Ishikawa (cell line): ENCODE data around the gene NTF3.

Experiments
- TEAD4 ChIP-seq: IDR thresholded peaks from 2 replicates; pipeline ENCODE4 v1.6.1; 2012
- TF ChIP-seq, protein P1 (sequence below): IDR thresholded peaks from 2 replicates; pipeline ENCODE4 v1.6.1; 2012; ENCODE audit warnings: low read depth, mild to moderate bottlenecking

DNA sequence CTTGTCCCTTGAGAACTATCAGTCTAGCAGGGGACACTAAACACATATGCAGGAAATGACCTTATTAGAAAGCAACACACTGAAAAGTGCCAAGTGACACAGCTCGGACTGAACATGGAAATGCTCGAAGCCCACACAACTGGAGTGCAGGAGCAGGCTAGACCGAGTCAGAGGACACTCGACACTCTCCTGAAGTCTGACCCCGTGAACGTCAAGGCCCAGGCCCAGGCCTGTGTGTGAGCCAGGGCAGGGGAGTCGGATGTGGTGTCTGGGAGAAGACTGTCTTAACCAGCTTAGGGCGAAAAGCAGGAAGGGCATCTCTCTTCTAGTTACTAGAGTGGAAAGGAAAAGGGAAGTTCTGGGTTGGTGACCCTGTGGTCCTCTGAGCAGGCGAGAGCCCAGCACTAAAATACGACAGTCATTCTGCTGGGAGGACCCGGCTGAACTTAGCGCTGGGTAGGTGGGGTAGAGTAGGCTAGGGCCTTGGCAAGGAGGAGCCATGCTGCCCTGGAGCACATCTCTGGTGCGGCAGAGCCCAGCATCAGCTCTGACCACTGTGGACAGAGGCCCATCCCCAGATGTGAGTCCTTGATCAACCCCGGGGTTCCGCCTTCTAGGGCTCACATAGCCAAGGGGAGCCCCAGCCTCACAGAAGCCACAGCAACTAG is 93.0 kb downstream of the NTF3 start:
- no peak for TF ChIP-seq TEAD4
- TF ChIP-seq, protein P1, sequence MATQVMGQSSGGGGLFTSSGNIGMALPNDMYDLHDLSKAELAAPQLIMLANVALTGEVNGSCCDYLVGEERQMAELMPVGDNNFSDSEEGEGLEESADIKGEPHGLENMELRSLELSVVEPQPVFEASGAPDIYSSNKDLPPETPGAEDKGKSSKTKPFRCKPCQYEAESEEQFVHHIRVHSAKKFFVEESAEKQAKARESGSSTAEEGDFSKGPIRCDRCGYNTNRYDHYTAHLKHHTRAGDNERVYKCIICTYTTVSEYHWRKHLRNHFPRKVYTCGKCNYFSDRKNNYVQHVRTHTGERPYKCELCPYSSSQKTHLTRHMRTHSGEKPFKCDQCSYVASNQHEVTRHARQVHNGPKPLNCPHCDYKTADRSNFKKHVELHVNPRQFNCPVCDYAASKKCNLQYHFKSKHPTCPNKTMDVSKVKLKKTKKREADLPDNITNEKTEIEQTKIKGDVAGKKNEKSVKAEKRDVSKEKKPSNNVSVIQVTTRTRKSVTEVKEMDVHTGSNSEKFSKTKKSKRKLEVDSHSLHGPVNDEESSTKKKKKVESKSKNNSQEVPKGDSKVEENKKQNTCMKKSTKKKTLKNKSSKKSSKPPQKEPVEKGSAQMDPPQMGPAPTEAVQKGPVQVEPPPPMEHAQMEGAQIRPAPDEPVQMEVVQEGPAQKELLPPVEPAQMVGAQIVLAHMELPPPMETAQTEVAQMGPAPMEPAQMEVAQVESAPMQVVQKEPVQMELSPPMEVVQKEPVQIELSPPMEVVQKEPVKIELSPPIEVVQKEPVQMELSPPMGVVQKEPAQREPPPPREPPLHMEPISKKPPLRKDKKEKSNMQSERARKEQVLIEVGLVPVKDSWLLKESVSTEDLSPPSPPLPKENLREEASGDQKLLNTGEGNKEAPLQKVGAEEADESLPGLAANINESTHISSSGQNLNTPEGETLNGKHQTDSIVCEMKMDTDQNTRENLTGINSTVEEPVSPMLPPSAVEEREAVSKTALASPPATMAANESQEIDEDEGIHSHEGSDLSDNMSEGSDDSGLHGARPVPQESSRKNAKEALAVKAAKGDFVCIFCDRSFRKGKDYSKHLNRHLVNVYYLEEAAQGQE: no peak
